DND-41 (cell line): ENCODE measurements around the gene FAM53A.

Experiments
- EZH2 ChIP-seq: IDR thresholded peaks from 3 replicates; pipeline ENCODE4 v1.6.1; 2012; ENCODE audit warnings: borderline replicate concordance, low read depth, mild to moderate bottlenecking, moderate library complexity, low read length, inconsistent platforms; ENCODE audit not compliant: severe bottlenecking
- TF ChIP-seq, protein P1 (sequence below): IDR thresholded peaks from 2 replicates; pipeline ENCODE4 v1.5.1; 2012; ENCODE audit warnings: borderline replicate concordance, low read length, moderate library complexity, mild to moderate bottlenecking; ENCODE audit not compliant: poor library complexity, severe bottlenecking; ENCODE audit errors: extremely low read depth

DNA sequence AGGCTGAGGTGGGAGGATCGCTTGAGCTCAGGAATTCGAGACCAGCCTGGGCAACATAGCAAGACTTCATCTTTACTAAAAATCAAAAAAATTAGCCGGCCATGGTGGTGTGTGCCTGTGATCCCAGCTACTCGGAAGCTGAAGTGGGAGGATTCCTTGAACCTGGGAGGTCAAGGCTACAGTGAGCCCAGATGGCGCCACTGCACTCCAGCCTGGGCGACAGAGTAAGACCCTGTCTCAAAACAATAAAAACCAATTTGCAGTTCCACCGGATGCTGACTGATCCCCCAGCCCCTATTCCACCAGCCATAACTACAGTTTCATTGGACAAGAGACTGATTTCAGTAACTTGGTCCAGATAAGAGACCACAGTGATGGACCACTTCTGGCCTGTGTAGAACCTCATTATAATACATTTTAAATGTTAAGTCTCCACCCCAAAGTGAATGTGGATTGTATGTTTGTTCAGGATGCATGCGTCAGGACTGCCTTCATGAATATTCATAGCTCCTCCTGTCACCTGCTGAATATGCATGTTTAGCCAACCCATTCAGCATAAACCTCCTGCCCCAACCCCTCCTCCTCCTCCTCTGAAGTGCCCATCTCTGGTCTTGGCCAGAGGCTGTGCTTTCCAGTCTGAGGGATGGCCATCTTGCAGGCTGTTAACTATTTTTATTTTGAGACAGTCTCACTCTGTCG is 30.3 kb upstream of the FAM53A start:
- TF ChIP-seq, protein P1, sequence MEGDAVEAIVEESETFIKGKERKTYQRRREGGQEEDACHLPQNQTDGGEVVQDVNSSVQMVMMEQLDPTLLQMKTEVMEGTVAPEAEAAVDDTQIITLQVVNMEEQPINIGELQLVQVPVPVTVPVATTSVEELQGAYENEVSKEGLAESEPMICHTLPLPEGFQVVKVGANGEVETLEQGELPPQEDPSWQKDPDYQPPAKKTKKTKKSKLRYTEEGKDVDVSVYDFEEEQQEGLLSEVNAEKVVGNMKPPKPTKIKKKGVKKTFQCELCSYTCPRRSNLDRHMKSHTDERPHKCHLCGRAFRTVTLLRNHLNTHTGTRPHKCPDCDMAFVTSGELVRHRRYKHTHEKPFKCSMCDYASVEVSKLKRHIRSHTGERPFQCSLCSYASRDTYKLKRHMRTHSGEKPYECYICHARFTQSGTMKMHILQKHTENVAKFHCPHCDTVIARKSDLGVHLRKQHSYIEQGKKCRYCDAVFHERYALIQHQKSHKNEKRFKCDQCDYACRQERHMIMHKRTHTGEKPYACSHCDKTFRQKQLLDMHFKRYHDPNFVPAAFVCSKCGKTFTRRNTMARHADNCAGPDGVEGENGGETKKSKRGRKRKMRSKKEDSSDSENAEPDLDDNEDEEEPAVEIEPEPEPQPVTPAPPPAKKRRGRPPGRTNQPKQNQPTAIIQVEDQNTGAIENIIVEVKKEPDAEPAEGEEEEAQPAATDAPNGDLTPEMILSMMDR: no peak
- TF ChIP-seq EZH2: no peak
